H1 (cell line): Measurements from ENCODE around the gene AVPI1. TPM values are rescaled to one million over a fixed set of nuclear protein-coding genes. Genes with fewer than 3 reads are reported as not detected.

Source experiments
- CTCF ChIA-PET: fragments of 300-600 bp; sonication (Branson Sonifier 250); formaldehyde crosslinking; loops from one replicate; lab custom pipeline; 2021; ENCODE audit not compliant: partially characterized antibody; lab: Charles Lee
- POLR2A ChIA-PET: fragments of 300-600 bp; sonication (Branson Sonifier 250); formaldehyde crosslinking; loops from one replicate; lab custom pipeline; 2021; ENCODE audit warnings: inconsistent platforms; ENCODE audit not compliant: partially characterized antibody; lab: Charles Lee
- DNase-seq, 2 experiments: peaks; one replicate each; pipeline versions ENCODE4 v3.0.0 to v3.0.0-alpha.2; 2010 to 2022; ENCODE audit warnings: low spot score in 2 of 2, low read depth in 1 of 2, mixed read lengths in 1 of 2
- FAIRE-seq: peaks from 2 replicates; lab custom pipeline; 2011; peaks lifted over from hg19 to GRCh38; lab: Jason Lieb, UNC
- H2AFZ ChIP-seq: 2 replicates; pipeline ENCODE4 v1.8.1; 2012; ENCODE audit warnings: low read length, inconsistent platforms
- H2AK5ac ChIP-seq: 2 replicates; pipeline ENCODE4 v1.6.1; 2013; ENCODE audit warnings: low read depth, low read length
- H2BK120ac ChIP-seq: replicated peaks from 2 replicates; pipeline ENCODE3; 2013; ENCODE audit warnings: low read depth, low read length, inconsistent platforms
- H2BK12ac ChIP-seq: 2 replicates; pipeline ENCODE4 v1.6.1; 2013; ENCODE audit warnings: low read depth, low read length
- H2BK15ac ChIP-seq: 2 replicates; pipeline ENCODE4 v1.6.1; 2013; ENCODE audit warnings: low read length
- H2BK20ac ChIP-seq: 2 replicates; pipeline ENCODE4 v1.6.1; 2013; ENCODE audit warnings: low read length
- H2BK5ac ChIP-seq: 2 replicates; pipeline ENCODE4 v1.6.1; 2013; ENCODE audit warnings: low read depth, low read length
- H3K14ac ChIP-seq: 2 replicates; pipeline ENCODE4 v1.6.1; 2013; ENCODE audit warnings: inconsistent platforms; ENCODE audit not compliant: insufficient read length
- H3K18ac ChIP-seq: 2 replicates; pipeline ENCODE4 v1.6.1; 2013; ENCODE audit warnings: low read length; ENCODE audit errors: extremely low read depth
- H3K23ac ChIP-seq: 2 replicates; pipeline ENCODE4 v1.6.1; 2013; ENCODE audit warnings: inconsistent platforms; ENCODE audit not compliant: insufficient read length
- H3K23me2 ChIP-seq: 2 replicates; pipeline ENCODE4 v1.6.1; 2013; ENCODE audit warnings: low read depth, low read length
- H3K27ac ChIP-seq: 2 replicates; pipeline ENCODE4 v1.6.1; 2011; ENCODE audit warnings: low read depth, low read length, inconsistent platforms
- H3K27me3 ChIP-seq, 4 experiments: replicated peaks in 1 of 4; 1 replicate in 1 of 4; 2 replicates in 3 of 4; pipeline versions ENCODE4 v1.6.1 to v1.8.1; 2011 to 2013; ENCODE audit warnings: low read length in 3 of 4, mild to moderate bottlenecking in 3 of 4, inconsistent platforms in 2 of 4, mixed read lengths in 2 of 4, moderate library complexity in 1 of 4; ENCODE audit not compliant: control insufficient read depth in 3 of 4, insufficient read depth in 3 of 4; ENCODE audit errors: extremely low read depth in 1 of 4
- H3K36me3 ChIP-seq, 4 experiments: 2 replicates each; pipeline versions ENCODE4 v1.6.1 to v1.8.1; 2011 to 2013; ENCODE audit warnings: mild to moderate bottlenecking in 4 of 4, low read length in 3 of 4, moderate library complexity in 2 of 4, control low read depth in 1 of 4, inconsistent platforms in 1 of 4; ENCODE audit not compliant: insufficient read depth in 4 of 4, control insufficient read depth in 2 of 4
- H3K4ac ChIP-seq: replicated peaks from 2 replicates; pipeline ENCODE3; 2013; ENCODE audit warnings: low read length, low read depth, mixed read lengths, inconsistent platforms; ENCODE audit not compliant: insufficient read length
- H3K4me1 ChIP-seq, 4 experiments: replicated peaks in 1 of 4; 1 replicate in 1 of 4; 2 replicates in 3 of 4; pipeline versions ENCODE4 v1.6.1 to v1.8.1; 2011 to 2013; ENCODE audit warnings: low read length in 3 of 4, inconsistent platforms in 2 of 4, mixed read lengths in 1 of 4; ENCODE audit not compliant: insufficient read depth in 4 of 4, control insufficient read depth in 3 of 4
- H3K4me2 ChIP-seq, 2 experiments: 2 replicates each; pipeline versions ENCODE4 v1.6.1 to v1.8.1; 2011 to 2013; ENCODE audit warnings: low read depth in 2 of 2, low read length in 2 of 2, control low read depth in 1 of 2, inconsistent platforms in 1 of 2, mild to moderate bottlenecking in 1 of 2; ENCODE audit not compliant: insufficient read depth in 1 of 2
- H3K4me3 ChIP-seq, 4 experiments: fragments of 200-600, 300-600 bp in 1 of 4; sonication (generic), shearing (Covaris generic), sonication (Bioruptor Twin) in 1 of 4; 2 replicates each; pipeline versions ENCODE4 v1.5.1 to v1.8.1; 2011 to 2016; ENCODE audit warnings: low read length in 4 of 4, low read depth in 3 of 4, control low read depth in 2 of 4, inconsistent platforms in 2 of 4, mild to moderate bottlenecking in 2 of 4, mixed read lengths in 1 of 4, moderate library complexity in 1 of 4; ENCODE audit not compliant: insufficient read depth in 2 of 4; ENCODE audit errors: extremely low read depth in 1 of 4
- H3K56ac ChIP-seq: replicated peaks from 2 replicates; pipeline ENCODE3; 2013; ENCODE audit warnings: low read depth, mild to moderate bottlenecking, mixed read lengths, low read length, inconsistent platforms; ENCODE audit not compliant: insufficient read length
- H3K79me1 ChIP-seq: 2 replicates; pipeline ENCODE4 v1.6.1; 2013; ENCODE audit warnings: low read depth, low read length, control low read depth
- H3K79me2 ChIP-seq, 2 experiments: 2 replicates each; pipeline versions ENCODE4 v1.6.1 to v1.8.1; 2012 to 2013; ENCODE audit warnings: low read length in 2 of 2, mild to moderate bottlenecking in 2 of 2, inconsistent platforms in 1 of 2; ENCODE audit not compliant: insufficient read depth in 2 of 2, control insufficient read depth in 1 of 2
- H3K9ac ChIP-seq, 4 experiments: replicated peaks in 1 of 4; 1 replicate in 1 of 4; 2 replicates in 3 of 4; pipeline versions ENCODE4 v1.6.1 to v1.8.1; 2011 to 2013; ENCODE audit warnings: low read depth in 3 of 4, low read length in 3 of 4, control low read depth in 2 of 4, mild to moderate bottlenecking in 2 of 4, moderate library complexity in 2 of 4, inconsistent platforms in 1 of 4; ENCODE audit errors: extremely low read depth in 1 of 4
- H3K9me3 ChIP-seq, 2 experiments: 2 replicates each; pipeline versions ENCODE4 v1.6.1 to v1.8.1; 2012 to 2013; ENCODE audit warnings: mild to moderate bottlenecking in 2 of 2, moderate library complexity in 2 of 2, control low read depth in 1 of 2, inconsistent platforms in 1 of 2, low read depth in 1 of 2, low read length in 1 of 2, mixed read lengths in 1 of 2; ENCODE audit not compliant: insufficient read depth in 2 of 2
- H4K20me1 ChIP-seq, 2 experiments: replicated peaks in 1 of 2; 2 replicates each; pipeline versions ENCODE3 to v1.8.1; 2011 to 2013; ENCODE audit warnings: inconsistent platforms in 2 of 2, low read length in 2 of 2, mild to moderate bottlenecking in 1 of 2; ENCODE audit not compliant: insufficient read depth in 2 of 2, control insufficient read depth in 1 of 2
- H4K5ac ChIP-seq: 2 replicates; pipeline ENCODE4 v1.6.1; 2013; ENCODE audit warnings: low read length, low read depth, mixed read lengths, inconsistent platforms; ENCODE audit not compliant: insufficient read length
- H4K8ac ChIP-seq: 2 replicates; pipeline ENCODE4 v1.8.0; 2013; ENCODE audit warnings: mild to moderate bottlenecking, moderate library complexity, low read length, inconsistent platforms; ENCODE audit not compliant: insufficient read depth; ENCODE audit errors: extremely low read depth
- H4K91ac ChIP-seq: replicated peaks from 2 replicates; pipeline ENCODE3; 2013; ENCODE audit warnings: low read length, mixed read lengths, inconsistent platforms; ENCODE audit not compliant: insufficient read length
- BACH1 ChIP-seq: IDR thresholded peaks from 2 replicates; pipeline ENCODE4 v1.6.1; 2012; ENCODE audit warnings: low read length, improper control_type of control experiment
- CTCF ChIP-seq, 3 experiments: IDR thresholded peaks; 1 replicate in 2 of 3; 2 replicates in 1 of 3; pipeline versions ENCODE4 v1.5.1 to v1.6.1; 2011; ENCODE audit warnings: low read length in 3 of 3, mild to moderate bottlenecking in 3 of 3, inconsistent platforms in 2 of 3, low read depth in 1 of 3, moderate library complexity in 1 of 3; ENCODE audit not compliant: insufficient read depth in 1 of 3; ENCODE audit errors: control extremely low read depth in 1 of 3
- EGR1 ChIP-seq: IDR thresholded peaks from 2 replicates; pipeline ENCODE4 v1.6.1; 2011; ENCODE audit warnings: low read depth, low read length, borderline replicate concordance
- HDAC2 ChIP-seq, 2 experiments: fragments of 300-600 bp in 1 of 2; sonication (generic) in 1 of 2; IDR thresholded peaks; 2 replicates each; pipeline ENCODE4 v1.6.1; 2011 to 2012; ENCODE audit warnings: low read depth in 2 of 2, low read length in 2 of 2, mild to moderate bottlenecking in 2 of 2, moderate library complexity in 2 of 2, borderline replicate concordance in 1 of 2, inconsistent platforms in 1 of 2
- JUND ChIP-seq: IDR thresholded peaks from 2 replicates; pipeline ENCODE4 v1.6.1; 2011; ENCODE audit warnings: mild to moderate bottlenecking, improper control_type of control experiment, low read length
- PHF8 ChIP-seq: fragments of 200-600 bp; sonication (generic); conservative IDR thresholded peaks from 2 replicates; pipeline ENCODE4 v1.7.1; 2012; ENCODE audit warnings: low read depth, mild to moderate bottlenecking, inconsistent platforms, low read length, moderate library complexity
- RAD21 ChIP-seq, 2 experiments: IDR thresholded peaks in 1 of 2; conservative IDR thresholded peaks in 1 of 2; 2 replicates each; pipeline ENCODE4 v1.6.1; 2011; ENCODE audit warnings: low read depth in 2 of 2, low read length in 2 of 2, improper control_type of control experiment in 1 of 2, inconsistent platforms in 1 of 2, mild to moderate bottlenecking in 1 of 2, moderate library complexity in 1 of 2
- TEAD4 ChIP-seq: IDR thresholded peaks from 2 replicates; pipeline ENCODE4 v1.6.1; 2012; ENCODE audit warnings: low read depth, low read length, inconsistent platforms, mixed read lengths
- WGBS, 2 experiments: shearing (Covaris generic) in 1 of 2; methylation state at CpG; one replicate each; pipeline versions ENCODE4 v1.1.6 to v1.1.7; 2013 to 2015; ENCODE audit warnings: low lambda C conversion rate in 2 of 2, mixed read lengths in 2 of 2, inconsistent platforms in 1 of 2, low coverage in 1 of 2, missing lambda C conversion rate in 1 of 2; ENCODE audit not compliant: insufficient replicate concordance in 2 of 2, insufficient coverage in 1 of 2, insufficient read length in 1 of 2; ENCODE audit errors: extremely low coverage in 1 of 2, missing lambda C conversion rate in 1 of 2; 5-methylcytosine and 5-hydroxymethylcytosine counted together
- polyA plus RNA-seq, 7 experiments: library from polyadenylated mRNA; depleted of rRNA in 3 of 7; stranded (reverse) in 5 of 7; unstranded in 2 of 7; fragments of >200 nt in 5 of 7; fragments of 200-250 nt in 2 of 7; gene quantifications; 1 replicate in 5 of 7; 2 replicates in 1 of 7; 4 replicates in 1 of 7; pipeline versions ENCODE4 v1.2.1 to v1.2.3, GENCODE V29; 2011 to 2013; ENCODE audit warnings: missing spikeins in 2 of 7, mixed read lengths in 2 of 7
- total RNA-seq: library from RNA; stranded (reverse); fragmentation: NEBNext Ultra II Directional; extraction: Animal tissue kit (Norgen Biotek cat#: 25700); gene quantifications from 2 replicates; pipeline ENCODE4 v1.2.1, GENCODE V29; 2021

The AVPI1 gene
- total and polyA plus RNA-seq, 2 of the 8 experiments (the other 6 are each of a cell fraction or from before 2014, with no cell fraction given) = 9.0 to 13.5 TPM

DNA sequence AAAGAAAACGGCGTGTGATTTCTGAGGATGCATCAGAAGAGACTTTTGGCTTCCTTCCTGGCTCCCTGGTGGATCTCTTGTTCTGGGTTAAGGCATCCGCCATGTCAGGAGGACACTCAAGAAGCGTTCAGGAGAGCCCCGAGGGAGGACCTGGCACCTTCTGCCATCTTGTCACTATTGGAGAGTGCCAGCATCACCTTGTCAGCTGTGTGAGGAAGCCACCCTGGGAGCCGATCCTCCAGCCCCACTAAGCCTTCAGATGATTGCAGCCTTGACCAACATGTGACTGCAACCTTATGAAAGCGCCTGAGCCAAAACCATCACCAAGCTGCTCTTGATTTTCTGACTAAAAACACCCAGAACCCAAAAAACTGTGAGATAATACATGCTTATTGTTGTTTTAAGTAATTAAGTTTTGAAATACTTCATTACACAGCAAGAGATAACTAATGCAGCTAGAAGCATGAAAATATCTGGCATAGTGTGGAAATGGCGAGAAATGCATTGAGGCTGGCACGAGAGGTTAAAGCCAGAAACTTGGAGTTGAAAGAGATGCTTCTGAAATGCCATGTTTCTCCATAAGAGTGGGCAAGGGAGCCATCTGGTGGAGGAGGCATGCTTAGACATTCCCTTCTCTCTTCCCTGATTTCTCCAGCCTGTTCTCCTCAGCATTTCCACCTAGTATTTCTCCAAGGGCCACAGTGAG, 44.5 kb upstream of the AVPI1 start:
- FAIRE-seq (peak; percentile 85), DNase-seq (peak in 1 of 2 experiments; percentile 72)
- Histone ChIP-seq H4K5ac (no peak overlapping the region), H3K9me3 (peaks cover 5% of the 10 kb centered on the region in 2 experiments), H4K91ac (no peak overlapping the region), H2AK5ac (no peak overlapping the region), H3K23me2 (no peaks in the 10 kb centered on the region), H3K79me2 (no peaks in the 10 kb centered on the region), H3K79me1 (no peaks in the 10 kb centered on the region), H3K4me1 (no peaks in the 10 kb centered on the region), H3K36me3 (peaks cover 0 to 3% (median 0%) of the 10 kb centered on the region in 4 experiments; a peak in 1 of 8 replicates), H3K4me2 (no peak overlapping the region), H3K27me3 (peaks cover 11 to 19% (median 14%) of the 10 kb centered on the region in 4 experiments), H2BK15ac (no peak overlapping the region), H3K9ac (no peak overlapping the region), H3K4me3 (no peak overlapping the region), H3K18ac (no peak overlapping the region), H2BK20ac (no peak overlapping the region), H2BK12ac (no peak overlapping the region), H3K27ac (no peak overlapping the region), H2AFZ (no peak overlapping the region), H3K14ac (no peak overlapping the region), H4K20me1 (no peaks in the 10 kb centered on the region), H2BK120ac (no peak overlapping the region), H4K8ac (no peak overlapping the region), H2BK5ac (no peak overlapping the region), H3K56ac (no peak overlapping the region), H3K4ac (no peak overlapping the region), H3K23ac (no peak overlapping the region)
- ChIA-PET POLR2A (interaction anchor here (0.9 to 15.1 kb wide), 4 partner anchors 18 to 55 kb away, joined by 3 to 234 read pairs (median 5); partner anchors contain the start of gene MARVELD1), CTCF (interaction anchor here (0.7 to 15.1 kb wide), 13 partner anchors 8 to 279 kb away, joined by 3 to 773 read pairs (median 10); partner anchors contain the start of genes AVPI1 and MARVELD1)
- TF ChIP-seq CTCF (IDR thresholded peaks at IDR 0.05; ENCODE audit: control extremely low read depth in 1 of 3, insufficient read depth in 1 of 3, low read depth in 1 of 3, low read length in 3 of 3) (peak; percentile 32 to 94 (median 94)), RAD21 (IDR thresholded peaks at IDR 0.05 in 1 of 2, conservative IDR thresholded peaks at IDR 0.05 in 1 of 2; ENCODE audit: low read depth in 2 of 2, low read length in 2 of 2) (peak; percentile 98 to 99), PHF8 (no peak), HDAC2 (IDR thresholded peaks at IDR 0.05; ENCODE audit: borderline replicate concordance in 1 of 2, low read depth in 2 of 2, low read length in 2 of 2) (no peak), JUND (peak; percentile 5; the same call in 1 of the 2 replicates), EGR1 (no peak), BACH1 (no peak), TEAD4 (peak; percentile 77; the same call in 1 of the 2 replicates)
- WGBS, 2 experiments = 85% methylated on average over 9 of the region's 9 CpGs; no CpG with 5 or more reads in 1 of the 2 experiments
